CD4-positive, alpha-beta T cell (primary cell): ENCODE data around the gene CTXN1. TPM values are rescaled to one million over a fixed set of nuclear protein-coding genes. Genes with fewer than 3 reads are reported as not detected.

Source experiments
- ATAC-seq: fragments of 200-7000 bp; cut with Tn5 transposase; one replicate; pipeline ENCODE4 v1.10.0; 2022; ENCODE audit warnings: mild to moderate bottlenecking; ENCODE audit not compliant: poor library complexity
- CTCF ChIA-PET: fragments of 350-600 bp; sonication (Branson Sonifier 250); formaldehyde crosslinking; loops from one replicate; lab custom pipeline; 2021; ENCODE audit warnings: antibody characterized with exemption, inconsistent platforms; lab: Charles Lee
- POLR2A ChIA-PET: fragments of 350-600 bp; sonication (Branson Sonifier 250); formaldehyde crosslinking; loops from one replicate; lab custom pipeline; 2021; ENCODE audit warnings: antibody characterized with exemption, inconsistent platforms; lab: Charles Lee
- DNase-seq, 14 experiments: peaks; one replicate each; pipeline ENCODE4 v3.0.0-alpha.2; 2013 to 2020; ENCODE audit warnings: mixed read lengths in 2 of 14
- H3K27ac ChIP-seq, 2 donors: one replicate each; pipeline versions ENCODE4 v1.5.1 to v1.7.0; 2013; ENCODE audit warnings: low read length in 2 of 2, low read depth in 1 of 2, mild to moderate bottlenecking in 1 of 2
- H3K27me3 ChIP-seq, 2 experiments: 1 replicate in 1 of 2; 2 replicates in 1 of 2; pipeline versions ENCODE4 v1.6.1 to v1.7.0; 2013; ENCODE audit warnings: low read length in 2 of 2, control low read depth in 1 of 2, mild to moderate bottlenecking in 1 of 2, moderate library complexity in 1 of 2; ENCODE audit not compliant: insufficient read depth in 2 of 2, control insufficient read depth in 1 of 2
- H3K36me3 ChIP-seq: one replicate; pipeline ENCODE4 v1.6.1; 2013; ENCODE audit warnings: low read length, control low read depth; ENCODE audit not compliant: insufficient read depth
- H3K4me1 ChIP-seq: one replicate; pipeline ENCODE4 v1.6.1; 2013; ENCODE audit warnings: low read length, control low read depth; ENCODE audit not compliant: insufficient read depth
- H3K4me3 ChIP-seq: one replicate; pipeline ENCODE4 v1.5.1; 2013; ENCODE audit warnings: mild to moderate bottlenecking, low read length, moderate library complexity
- H3K9me3 ChIP-seq, 2 experiments: 1 replicate in 1 of 2; 2 replicates in 1 of 2; pipeline versions ENCODE4 v1.6.1 to v1.7.0; 2013; ENCODE audit warnings: low read length in 2 of 2, mild to moderate bottlenecking in 2 of 2, control low read depth in 1 of 2, moderate library complexity in 1 of 2; ENCODE audit not compliant: control insufficient read depth in 1 of 2, insufficient read depth in 1 of 2
- H3K27ac Mint-ChIP-seq: one replicate; pipeline ENCODE4 v1.8.0; 2020; ENCODE audit warnings: mixed read lengths
- H3K27me3 Mint-ChIP-seq: one replicate; pipeline ENCODE4 v1.8.0; 2021; ENCODE audit warnings: mixed read lengths
- H3K36me3 Mint-ChIP-seq: one replicate; pipeline ENCODE4 v1.8.0; 2021; ENCODE audit warnings: low read depth, mixed read lengths
- H3K4me1 Mint-ChIP-seq: one replicate; pipeline ENCODE4 v1.8.0; 2021; ENCODE audit warnings: low read depth, mixed read lengths
- H3K4me3 Mint-ChIP-seq: one replicate; pipeline ENCODE4 v1.8.0; 2020; ENCODE audit warnings: mild to moderate bottlenecking, mixed read lengths
- H3K9me3 Mint-ChIP-seq: one replicate; pipeline ENCODE4 v1.8.0; 2020; ENCODE audit warnings: mixed read lengths
- CTCF ChIP-seq: fragments of 200-600 bp; IDR thresholded peaks from one replicate; pipeline ENCODE4 v1.8.0; 2022; ENCODE audit warnings: antibody characterized with exemption, mild to moderate bottlenecking
- intact Hi-C, 2 experiments: fragments of 100-400 bp; cut with DNase I in 1 of 2; cut with micrococcal nuclease in 1 of 2; formaldehyde crosslinking; loops; one replicate each; pipeline versions ENCODE4 v1.15.1 to v1.9.0; 2023 to 2025; cut with DNase I, micrococcal nuclease
- total RNA-seq, 174 experiments: library from RNA in 2 of 174; stranded (reverse) in 2 of 174; gene quantifications; one replicate each; pipeline ENCODE4 v1.2.3 and lab custom pipeline; 2021 to 2026

CTXN1 gene
- total RNA-seq, 2 experiments from 2014 or later = not detected

DNA sequence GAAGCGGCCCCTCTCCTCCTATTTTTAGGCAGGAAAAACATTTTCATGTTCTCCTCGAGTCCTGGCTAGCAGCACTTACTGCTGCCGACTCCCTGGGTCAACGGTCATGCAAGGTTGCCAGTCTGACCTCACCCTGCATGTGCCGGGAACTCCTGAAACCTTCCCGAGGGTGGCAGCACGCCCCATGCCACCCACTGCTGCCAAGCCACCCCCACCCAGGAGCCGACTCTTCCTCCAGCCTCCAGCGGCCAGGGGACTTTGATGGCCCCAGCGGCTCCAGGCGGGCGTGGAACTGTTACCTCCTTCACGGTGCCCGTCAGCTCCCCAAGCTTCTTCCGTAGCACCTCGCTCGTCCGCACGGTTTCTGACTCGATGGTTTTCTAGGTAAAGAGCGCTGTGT, 8.8 kb upstream of the CTXN1 start:
- H3K4me3 ChIP-seq = no peak overlapping the region
- peaks cover 81% of the 10 kb centered on the region for H3K36me3 ChIP-seq
- H3K4me1 ChIP-seq = no peaks in the 10 kb centered on the region
- POLR2A ChIA-PET = interaction anchor here (0.6 kb wide), 1 partner anchor 123 kb away, joined by 3 read pairs; no protein-coding TSS in a partner anchor
- no peak for DNase-seq
- ATAC-seq = no peak
- no peaks in the 10 kb centered on the region for H3K27me3 ChIP-seq
- H3K27ac ChIP-seq = no peak overlapping the region
- peaks cover 4% of the 10 kb centered on the region for H3K4me1 Mint-ChIP-seq
- no peaks in the 10 kb centered on the region for H3K9me3 Mint-ChIP-seq
- no peak for TF ChIP-seq CTCF
- no peaks in the 10 kb centered on the region for H3K27me3 Mint-ChIP-seq
- no peaks in the 10 kb centered on the region for H3K9me3 ChIP-seq
- no peak overlapping the region for H3K4me3 Mint-ChIP-seq
- intact Hi-C loops = no loop called here
- CTCF ChIA-PET = interaction anchor here (1.8 kb wide), 1 partner anchor 386 kb away, joined by 3 read pairs; the partner anchor contains the start of genes NDUFA7 and RPS28
- peaks cover 58% of the 10 kb centered on the region for H3K36me3 Mint-ChIP-seq
- no peak overlapping the region for H3K27ac Mint-ChIP-seq

- no peak overlapping the region for H3K27ac ChIP-seq
- H3K27me3 ChIP-seq = no peaks in the 10 kb centered on the region
- TF ChIP-seq CTCF = no peak
- peaks cover 62% of the 10 kb centered on the region for H3K36me3 Mint-ChIP-seq
- ChIA-PET POLR2A (interaction anchor here (0.6 kb wide), 1 partner anchor 123 kb away, joined by 3 read pairs; no protein-coding TSS in a partner anchor), CTCF (interaction anchor here (1.8 kb wide), 1 partner anchor 387 kb away, joined by 3 read pairs; the partner anchor contains the start of genes NDUFA7 and RPS28)
- H3K4me3 ChIP-seq = no peak overlapping the region
- ATAC-seq = no peak
- peaks cover 78% of the 10 kb centered on the region for H3K36me3 ChIP-seq
- no peaks in the 10 kb centered on the region for H3K9me3 ChIP-seq
- H3K4me1 Mint-ChIP-seq = peaks cover 8% of the 10 kb centered on the region
- no peak for DNase-seq
- H3K9me3 Mint-ChIP-seq = no peaks in the 10 kb centered on the region
- intact Hi-C loops = no loop called here
- H3K27me3 Mint-ChIP-seq = no peaks in the 10 kb centered on the region
- no peak overlapping the region for H3K27ac Mint-ChIP-seq
- H3K4me1 ChIP-seq = peaks cover 5% of the 10 kb centered on the region
- H3K4me3 Mint-ChIP-seq = no peak overlapping the region
Measured at GRCh38 chr19:7933828-7934725, 8.1 kb upstream of the CTXN1 start.

DNA sequence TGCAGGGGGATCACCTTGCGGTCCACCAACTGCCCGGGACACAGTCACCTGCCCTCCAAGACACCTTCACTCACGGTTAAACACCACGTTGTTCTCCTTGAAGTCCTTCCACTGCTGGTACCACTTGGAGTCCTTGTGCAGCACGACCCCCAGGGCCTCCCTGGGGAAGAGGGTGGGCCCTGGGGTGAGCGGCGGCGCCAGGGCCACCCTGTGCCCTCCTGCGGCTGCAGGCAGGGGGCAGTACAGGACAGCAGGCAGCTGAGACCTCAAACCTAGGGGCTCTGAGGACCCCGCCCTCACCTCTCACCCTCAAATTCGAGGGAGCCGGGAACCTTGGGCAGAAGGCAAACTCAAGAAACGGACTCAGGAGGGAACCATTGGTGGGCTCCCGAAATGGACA, 7.5 kb upstream of the CTXN1 start:
- Histone ChIP-seq H3K27ac (no peak overlapping the region), H3K4me1 (peaks cover 5% of the 10 kb centered on the region), H3K36me3 (peaks cover 74% of the 10 kb centered on the region), H3K9me3 (no peaks in the 10 kb centered on the region), H3K27me3 (no peaks in the 10 kb centered on the region), H3K4me3 (no peak overlapping the region)
- no peak overlapping the region for H3K4me3 Mint-ChIP-seq
- no peak overlapping the region for H3K27ac Mint-ChIP-seq
- H3K9me3 Mint-ChIP-seq = no peaks in the 10 kb centered on the region
- intact Hi-C loops = no loop called here
- ATAC-seq (no peak), DNase-seq (no peak)
- H3K27me3 Mint-ChIP-seq = no peaks in the 10 kb centered on the region
- no peak for TF ChIP-seq CTCF
- H3K4me1 Mint-ChIP-seq = peaks cover 6% of the 10 kb centered on the region
- ChIA-PET POLR2A (no interaction called here), CTCF (no interaction called here)
- H3K36me3 Mint-ChIP-seq = peaks cover 60% of the 10 kb centered on the region
